HG03095 (cell line): Measurements from ENCODE around the gene TSPAN18.

Experiments used
- ATAC-seq: cut with Tn5 transposase; IDR thresholded peaks from one replicate; pipeline ENCODE4 v1.9.1; 2021; ENCODE audit warnings: moderate library complexity; ENCODE audit not compliant: unreplicated experiment

The TSPAN18 gene

GRCh38 chr11:44840085-44840478, 113.3 kb downstream of the TSPAN18 start:
- ATAC-seq = no peak

DNA sequence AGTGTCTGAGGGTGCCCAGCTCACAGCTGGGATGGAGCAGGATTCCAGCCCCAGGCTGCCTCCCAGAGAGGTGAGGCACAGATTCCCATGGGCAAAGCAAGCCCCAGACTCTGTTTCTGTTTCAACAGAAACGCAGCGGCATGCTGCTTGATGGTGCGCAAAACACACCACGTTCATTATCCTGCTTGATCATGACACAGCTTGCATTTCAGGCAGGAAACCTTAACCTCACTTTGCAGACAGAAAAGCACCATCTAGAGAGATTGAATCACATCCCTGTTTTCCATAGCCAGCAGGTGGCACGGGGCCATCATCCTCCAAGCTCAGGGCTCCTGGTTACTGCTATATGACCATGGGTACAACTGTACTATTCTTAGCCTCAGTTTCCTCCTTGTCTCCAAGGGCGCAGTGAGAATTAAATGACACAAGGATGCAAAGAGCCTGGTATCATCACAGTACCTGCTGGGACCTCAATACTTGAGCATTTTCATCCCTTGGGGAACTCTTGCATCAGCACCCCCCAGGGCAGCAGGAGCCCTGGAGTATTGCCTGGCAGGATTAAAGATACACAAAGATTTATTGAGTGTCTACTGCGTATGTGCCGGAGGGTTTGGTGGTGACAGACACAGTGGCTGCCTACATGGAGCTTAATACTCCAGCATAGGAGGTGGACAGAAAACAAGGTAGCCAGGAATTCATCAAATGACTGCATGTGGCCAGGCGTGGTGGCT, 113.9 kb downstream of the TSPAN18 start:
- ATAC-seq = no peak

DNA sequence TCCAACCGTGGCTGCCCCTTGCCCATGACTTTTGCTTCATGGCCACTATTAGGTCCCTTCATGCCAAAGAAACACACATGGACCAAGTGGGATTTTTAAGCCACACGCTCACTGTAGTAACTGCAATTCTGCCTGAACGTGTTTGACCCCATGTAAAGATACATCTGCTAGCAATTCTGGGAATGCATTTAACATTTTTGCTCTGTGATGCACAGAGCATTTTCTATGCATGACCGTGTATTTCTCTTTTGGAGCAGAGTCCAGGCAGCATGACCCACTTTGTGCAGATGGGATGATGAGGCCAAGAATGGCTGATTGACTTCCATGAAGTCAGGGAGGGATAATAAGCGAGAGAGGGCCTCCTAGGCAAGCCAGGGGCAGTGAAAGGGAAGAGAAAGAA, 115.5 kb downstream of the TSPAN18 start:
- no peak for ATAC-seq

DNA sequence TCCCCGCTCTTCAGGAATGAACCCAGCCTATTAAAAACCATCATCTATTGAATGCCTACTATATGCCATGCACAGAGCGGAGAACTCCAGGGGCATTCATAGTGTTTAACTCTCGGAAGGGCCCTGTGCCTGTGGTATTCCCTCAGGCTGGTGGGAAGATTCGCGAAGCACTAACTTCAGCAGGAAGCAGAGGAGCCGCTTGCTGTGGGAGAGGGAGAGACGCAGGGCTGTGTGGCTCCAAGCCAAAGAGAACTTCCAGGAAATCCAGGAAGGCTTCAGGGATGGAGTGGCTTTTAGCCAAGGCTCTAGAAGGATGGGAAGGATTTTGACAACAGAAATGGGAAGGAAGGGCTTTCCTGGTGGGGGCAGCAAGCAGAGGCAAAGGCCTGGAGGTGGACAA, 120.1 kb downstream of the TSPAN18 start:
- no peak for ATAC-seq

GRCh38 chr11:44847316-44847715, 120.6 kb downstream of the TSPAN18 start:
- ATAC-seq = no peak

- no peak for ATAC-seq
Measured at GRCh38 chr11:44848203-44848962, 121.6 kb downstream of the TSPAN18 start.

GRCh38 chr11:44848963-44849350, 122.2 kb downstream of the TSPAN18 start:
- ATAC-seq = no peak

- ATAC-seq = no peak
Measured at GRCh38 chr11:44849424-44849823, 122.7 kb downstream of the TSPAN18 start.

DNA sequence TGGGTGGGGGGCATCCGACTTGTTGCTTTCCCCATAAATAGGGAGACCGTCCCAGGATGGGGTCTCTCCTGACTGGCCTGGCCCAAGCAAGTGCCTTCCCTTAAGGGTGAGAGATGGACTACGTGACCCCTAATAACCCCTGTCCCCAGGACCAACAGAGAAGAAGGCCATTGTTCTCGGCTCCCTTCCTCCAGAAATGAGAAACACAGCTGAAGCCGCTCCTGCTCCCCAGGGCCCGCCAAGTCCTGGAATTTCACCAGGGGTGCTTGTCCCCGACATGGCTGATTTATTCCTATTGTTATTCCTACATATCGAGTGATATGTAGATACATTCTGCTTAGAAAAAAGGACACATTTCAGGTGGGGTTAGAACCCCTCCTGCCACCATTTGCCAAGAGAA, 123.2 kb downstream of the TSPAN18 start:
- no peak for ATAC-seq

DNA sequence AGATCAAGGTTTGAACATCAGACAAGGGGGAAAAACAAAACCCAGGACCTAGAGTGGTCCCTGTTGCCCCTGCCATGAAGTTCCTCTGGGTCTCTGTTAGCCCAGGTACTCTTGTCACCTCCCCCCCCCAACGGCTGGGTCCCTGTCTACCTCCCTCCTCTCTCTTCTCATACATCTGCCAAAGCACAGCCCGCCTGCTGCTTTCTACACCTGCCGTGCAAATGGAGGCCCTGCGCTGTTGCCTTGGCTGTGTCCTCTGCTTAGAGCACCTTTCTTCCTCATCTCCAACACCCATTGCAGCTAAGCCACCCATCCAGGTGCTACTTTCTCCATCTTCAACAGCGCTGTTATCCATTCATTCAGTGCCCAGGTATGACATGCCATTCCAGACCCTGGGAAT, 124.7 kb downstream of the TSPAN18 start:
- no peak for ATAC-seq

GRCh38 chr11:44852159-44852747, 125.5 kb downstream of the TSPAN18 start:
- ATAC-seq = no peak

GRCh38 chr11:44852952-44853351, 126.2 kb downstream of the TSPAN18 start:
- no peak for ATAC-seq

GRCh38 chr11:44853666-44854065, 126.9 kb downstream of the TSPAN18 start:
- ATAC-seq = no peak

DNA sequence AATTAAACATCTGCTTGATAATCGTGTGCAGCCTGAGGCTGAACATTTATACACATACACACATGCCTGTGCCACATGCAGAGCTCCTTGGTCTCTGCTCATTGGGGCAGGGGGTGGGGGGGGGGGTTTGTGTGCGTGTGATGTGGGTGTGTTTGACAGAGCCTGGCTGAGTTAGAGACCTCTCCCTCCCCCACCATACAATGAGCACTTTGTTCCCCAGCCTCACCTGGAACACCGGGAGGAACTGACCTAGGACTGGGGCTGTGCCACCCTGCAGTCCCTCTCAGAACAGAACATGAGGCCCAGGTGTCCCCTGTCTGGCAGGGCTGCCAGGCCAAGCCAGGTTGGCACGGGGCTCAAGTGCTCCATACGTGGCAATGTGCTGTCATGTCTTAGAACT, 127.3 kb downstream of the TSPAN18 start:
- no peak for ATAC-seq

DNA sequence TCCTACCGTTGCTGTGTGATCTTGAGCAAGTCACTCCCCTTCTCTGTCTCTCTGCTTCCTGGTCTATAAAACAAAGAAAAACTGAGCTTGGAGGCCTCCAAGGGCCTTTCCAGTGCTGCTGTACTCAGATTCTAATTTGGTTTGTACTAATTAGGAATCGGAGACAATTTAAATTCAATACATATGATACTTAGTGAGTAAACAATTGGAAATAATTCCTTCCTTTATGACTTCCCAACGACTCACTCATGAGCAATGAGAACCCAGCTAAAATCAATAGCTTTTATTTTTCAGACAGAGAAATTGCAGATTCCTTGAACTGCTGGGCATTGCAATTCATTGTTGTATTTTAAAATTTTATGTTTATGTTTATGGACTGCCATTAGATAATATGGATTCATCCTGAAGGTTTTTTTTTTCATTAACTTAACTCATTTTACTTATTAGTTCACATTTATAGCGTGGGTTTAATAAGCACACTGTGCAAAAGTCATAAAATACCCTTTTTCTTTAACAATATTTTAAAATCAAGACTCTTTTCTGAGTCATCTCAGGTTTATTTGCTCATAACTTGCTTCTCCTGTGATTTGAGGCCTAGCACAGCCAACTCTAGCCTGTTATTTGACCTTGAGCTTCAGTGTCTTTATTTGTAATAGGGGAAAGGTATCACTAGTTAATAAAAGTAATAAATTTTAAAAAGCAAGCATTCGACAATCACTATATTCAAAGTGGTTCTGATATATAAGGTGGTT, 128.2 kb downstream of the TSPAN18 start:
- no peak for ATAC-seq

GRCh38 chr11:44855493-44855849, 128.7 kb downstream of the TSPAN18 start:
- ATAC-seq = no peak

DNA sequence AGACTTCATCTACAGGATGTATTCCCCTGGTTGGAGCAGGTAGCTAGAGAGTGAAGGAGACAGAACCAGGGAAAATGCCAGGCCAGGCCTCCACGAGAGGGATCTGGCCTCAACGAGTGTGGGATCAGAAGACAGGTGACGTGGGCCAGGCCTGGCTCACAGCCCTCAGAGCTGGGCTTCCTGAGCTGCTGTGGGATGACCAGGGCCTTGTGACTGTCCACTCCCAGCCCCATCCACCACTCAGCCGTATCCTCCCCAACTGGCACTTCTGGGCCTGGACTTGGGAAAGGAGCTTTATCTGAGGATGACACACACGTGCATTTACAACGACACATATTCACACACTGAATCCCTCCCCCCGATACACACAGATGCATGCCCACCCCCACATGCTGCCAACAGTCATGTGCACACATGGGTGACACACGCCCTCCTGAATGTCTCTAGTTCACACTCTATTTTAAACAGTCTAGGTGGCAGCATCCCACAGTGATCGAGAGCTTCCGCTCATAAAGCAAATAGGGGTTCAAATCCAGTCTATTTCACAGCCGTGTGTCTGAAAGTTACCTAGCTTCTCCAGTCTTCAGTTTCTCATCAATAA, 130.8 kb downstream of the TSPAN18 start:
- ATAC-seq = no peak

DNA sequence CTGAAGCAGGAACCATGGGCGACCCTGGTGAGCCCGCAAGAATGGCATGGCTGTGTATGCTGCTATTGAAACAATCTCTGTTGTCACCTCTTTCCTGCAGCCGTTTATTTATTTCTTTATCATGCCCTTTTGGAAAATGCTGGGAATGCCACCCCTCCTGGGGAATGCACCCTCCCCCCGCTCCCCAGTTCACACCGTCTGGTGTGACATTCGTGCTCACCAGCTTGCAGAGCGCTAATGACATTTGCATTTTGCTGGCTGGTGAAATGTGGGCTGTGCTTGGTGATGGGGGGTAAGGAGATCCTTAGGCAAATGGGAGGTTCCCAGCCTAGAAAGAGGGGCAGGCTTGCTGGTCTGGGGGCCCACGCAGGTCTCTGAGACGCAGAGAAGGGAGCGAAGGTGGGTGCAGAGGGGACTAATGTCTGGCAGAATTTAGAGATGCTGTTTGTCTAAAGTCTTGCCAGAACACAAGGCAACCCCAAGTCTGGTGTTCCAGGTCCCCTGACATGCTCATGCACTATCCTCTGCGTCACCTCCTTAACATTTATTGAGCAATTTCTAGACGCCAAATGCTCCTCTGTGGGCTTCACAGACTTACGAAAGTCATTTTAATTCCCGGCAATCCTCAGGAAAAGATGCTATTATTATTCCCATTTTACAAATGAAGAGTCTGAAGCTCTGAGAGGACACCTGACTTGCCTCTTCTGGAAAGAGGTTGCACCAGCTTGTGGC, 132.2 kb downstream of the TSPAN18 start:
- no peak for ATAC-seq

DNA sequence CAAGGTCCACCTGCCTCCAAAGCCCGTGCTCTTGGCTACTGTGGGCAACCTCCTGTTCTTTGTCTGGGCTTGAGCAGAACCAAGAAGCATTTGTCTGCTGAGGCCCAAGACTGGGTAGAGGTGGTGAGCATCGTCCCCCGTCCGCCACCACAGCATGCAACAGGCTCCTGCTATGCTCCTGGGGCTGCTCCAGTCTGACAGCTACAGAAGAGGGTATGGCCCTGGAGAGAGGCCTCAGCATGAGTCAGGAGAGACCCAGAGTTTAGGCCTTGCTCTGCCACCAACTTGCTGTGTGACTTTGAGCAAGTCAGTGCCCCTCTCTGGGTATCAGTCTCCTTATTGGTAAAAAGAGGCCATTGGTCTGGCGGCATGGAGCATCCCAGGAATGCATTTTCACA, 132.8 kb downstream of the TSPAN18 start:
- no peak for ATAC-seq

DNA sequence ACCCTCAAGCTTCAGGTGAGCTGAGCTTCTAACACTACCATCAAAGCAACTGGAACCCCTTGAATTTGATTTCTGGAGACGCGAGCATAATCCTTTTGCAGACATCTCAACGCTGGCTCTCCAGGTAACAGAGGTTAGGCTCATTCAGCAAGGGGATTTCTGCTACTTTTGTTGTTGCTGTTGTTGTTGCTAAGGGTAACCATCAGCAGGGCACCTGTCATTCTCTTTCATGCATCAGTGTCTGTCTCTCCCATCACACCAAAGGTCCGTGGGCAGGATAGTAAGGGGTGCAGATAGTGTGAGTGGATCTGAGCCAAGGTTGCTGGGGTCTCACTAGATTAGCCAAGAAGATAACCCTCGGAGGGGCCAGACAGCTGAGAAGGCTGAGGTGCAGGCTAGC, 133.6 kb downstream of the TSPAN18 start:
- ATAC-seq = no peak
